Activated T-cell treated with anti-CD3 and anti-CD28 coated beads for 48 hours (primary cell): ENCODE results near the gene KRT9.
"Not testable (repeated sequence)": the region's sequence is repeated elsewhere in the genome, so short reads cannot be mapped to it uniquely, and the experiment has no call there.

Experiments used
- DNase-seq: peaks from one replicate; pipeline ENCODE4 v3.0.0-alpha.2; 2020; ENCODE audit warnings: low read depth

The KRT9 gene, protein sequence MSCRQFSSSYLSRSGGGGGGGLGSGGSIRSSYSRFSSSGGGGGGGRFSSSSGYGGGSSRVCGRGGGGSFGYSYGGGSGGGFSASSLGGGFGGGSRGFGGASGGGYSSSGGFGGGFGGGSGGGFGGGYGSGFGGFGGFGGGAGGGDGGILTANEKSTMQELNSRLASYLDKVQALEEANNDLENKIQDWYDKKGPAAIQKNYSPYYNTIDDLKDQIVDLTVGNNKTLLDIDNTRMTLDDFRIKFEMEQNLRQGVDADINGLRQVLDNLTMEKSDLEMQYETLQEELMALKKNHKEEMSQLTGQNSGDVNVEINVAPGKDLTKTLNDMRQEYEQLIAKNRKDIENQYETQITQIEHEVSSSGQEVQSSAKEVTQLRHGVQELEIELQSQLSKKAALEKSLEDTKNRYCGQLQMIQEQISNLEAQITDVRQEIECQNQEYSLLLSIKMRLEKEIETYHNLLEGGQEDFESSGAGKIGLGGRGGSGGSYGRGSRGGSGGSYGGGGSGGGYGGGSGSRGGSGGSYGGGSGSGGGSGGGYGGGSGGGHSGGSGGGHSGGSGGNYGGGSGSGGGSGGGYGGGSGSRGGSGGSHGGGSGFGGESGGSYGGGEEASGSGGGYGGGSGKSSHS

DNA sequence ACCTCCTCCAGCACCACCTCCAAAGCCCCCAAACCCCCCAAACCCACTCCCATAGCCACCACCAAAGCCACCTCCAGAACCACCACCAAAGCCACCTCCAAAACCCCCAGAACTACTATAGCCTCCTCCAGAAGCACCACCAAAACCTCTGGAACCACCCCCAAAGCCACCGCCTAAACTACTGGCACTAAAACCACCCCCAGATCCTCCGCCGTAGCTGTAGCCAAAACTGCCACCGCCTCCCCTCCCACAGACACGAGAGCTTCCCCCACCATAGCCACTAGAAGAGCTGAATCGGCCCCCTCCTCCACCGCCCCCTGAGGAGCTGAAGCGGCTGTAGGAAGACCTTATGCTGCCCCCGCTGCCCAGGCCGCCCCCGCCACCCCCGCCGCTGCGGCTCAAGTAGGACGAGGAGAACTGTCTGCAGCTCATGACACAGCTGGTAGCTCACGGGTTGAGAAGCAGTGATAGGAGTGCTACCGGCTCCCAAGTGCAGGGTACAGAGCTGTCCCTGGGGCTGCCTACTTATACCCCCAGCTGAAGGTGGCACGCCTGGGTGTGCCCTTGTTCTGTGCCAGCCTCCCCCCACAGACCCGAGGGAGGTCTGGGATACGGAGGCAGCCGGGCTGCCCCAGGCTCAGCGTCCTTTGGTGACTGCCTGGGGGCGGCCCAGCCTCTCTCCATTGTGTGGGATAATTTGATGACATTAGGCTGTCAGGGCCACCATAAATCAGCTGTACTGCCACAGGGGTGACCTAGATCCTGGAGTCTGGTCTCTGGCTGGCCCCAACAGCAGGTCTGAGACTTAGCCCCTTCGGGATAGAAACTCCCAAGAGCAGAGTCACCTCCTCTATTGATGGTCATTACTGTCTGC lies at the start of gene KRT9:
Gene KRT9 (minus strand): TSS at position 499 of the 874 bp plus-strand sequence. CDS start 67 bp downstream, at position 432.
- no peak for DNase-seq

DNA sequence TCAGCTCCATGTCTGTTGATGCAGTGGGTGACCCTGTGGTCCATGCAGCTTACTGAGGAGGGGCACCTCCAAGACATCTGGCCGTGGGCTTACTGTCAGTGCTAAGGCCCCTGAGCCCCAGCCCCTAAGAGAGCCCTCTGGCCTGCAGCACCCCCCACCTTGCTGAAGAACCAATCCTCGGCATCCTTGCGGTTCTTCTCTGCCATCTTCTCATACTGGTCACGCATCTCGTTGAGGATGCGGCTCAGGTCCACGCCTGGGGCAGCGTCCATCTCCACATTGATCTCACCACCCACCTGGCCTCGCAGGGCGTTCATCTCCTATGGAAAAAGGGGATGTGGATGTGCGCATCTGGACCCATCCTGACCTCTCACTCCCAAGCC lies 49.6 kb upstream of the KRT9 start:
- DNase-seq = not testable (repeated sequence)

DNA sequence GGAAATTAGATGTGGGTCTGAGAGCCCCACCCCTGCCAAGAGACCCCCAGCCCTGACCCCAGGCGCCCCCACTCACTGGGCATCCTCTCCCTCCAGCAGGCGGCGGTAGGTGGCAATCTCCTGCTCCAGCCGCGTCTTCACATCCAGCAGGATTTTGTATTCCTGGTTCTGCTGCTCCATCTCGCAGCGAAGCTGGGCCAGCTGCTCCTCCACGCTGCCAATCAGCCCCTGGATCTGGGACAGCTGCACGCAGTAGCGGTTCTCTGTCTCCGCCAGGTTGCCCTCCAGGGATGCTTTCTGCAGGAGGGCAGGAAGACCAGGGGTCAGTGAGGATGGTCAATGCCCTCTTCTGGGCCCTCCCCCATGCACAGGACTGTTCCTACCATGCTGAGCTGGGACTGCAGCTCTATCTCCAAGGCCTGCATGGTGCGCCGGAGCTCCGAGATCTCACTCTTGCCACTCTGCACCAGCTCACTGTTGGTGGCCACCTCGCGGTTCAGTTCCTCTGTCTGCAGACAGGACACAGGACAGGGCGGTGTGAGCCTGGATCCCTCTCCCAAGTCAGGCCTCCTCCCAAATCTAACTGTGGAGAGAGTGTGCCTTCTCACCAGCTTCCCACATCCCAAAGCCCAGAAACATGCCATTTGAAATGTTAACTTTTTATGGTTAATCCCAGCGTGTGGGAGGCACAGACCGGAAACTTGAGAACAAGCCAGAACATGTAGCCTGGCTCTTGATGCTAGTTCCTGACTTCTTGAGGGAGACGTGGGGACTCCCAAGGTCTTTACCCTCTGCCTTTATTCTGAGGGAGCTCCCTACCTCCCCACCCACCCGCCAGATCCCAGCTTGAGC lies 49.0 kb upstream of the KRT9 start:
- no peak for DNase-seq

DNA sequence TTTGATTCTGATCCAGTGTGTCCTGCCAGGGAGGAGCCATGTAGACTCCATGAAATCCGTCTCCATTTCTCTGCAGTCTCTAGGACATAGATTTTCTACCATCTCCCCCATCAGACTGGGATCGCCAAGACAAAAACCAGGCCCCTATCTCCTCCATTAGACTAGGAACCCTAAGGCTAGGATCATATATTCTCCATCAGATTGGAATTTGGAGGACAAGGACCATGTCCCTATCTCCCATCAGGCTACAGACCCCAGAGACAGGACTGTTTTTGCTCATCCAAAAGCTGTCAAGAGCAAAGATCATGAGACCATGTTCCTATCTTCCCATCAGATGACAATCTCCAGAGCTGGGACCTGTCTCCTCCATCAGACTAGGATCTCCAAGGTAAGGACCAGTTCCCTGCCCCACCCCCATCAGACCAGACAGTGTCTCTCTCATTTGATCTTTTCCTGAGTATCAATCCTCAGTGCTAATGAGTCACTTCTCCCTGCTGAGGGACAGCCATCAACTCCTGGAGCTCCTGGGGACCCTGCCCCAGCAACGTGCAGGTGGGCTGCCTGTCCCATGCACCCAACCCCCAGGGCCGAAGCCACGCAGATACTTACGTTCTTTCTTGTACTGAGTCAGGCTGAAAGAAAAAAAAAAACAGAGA lies 48.2 kb upstream of the KRT9 start:
- not testable (repeated sequence) for DNase-seq

DNA sequence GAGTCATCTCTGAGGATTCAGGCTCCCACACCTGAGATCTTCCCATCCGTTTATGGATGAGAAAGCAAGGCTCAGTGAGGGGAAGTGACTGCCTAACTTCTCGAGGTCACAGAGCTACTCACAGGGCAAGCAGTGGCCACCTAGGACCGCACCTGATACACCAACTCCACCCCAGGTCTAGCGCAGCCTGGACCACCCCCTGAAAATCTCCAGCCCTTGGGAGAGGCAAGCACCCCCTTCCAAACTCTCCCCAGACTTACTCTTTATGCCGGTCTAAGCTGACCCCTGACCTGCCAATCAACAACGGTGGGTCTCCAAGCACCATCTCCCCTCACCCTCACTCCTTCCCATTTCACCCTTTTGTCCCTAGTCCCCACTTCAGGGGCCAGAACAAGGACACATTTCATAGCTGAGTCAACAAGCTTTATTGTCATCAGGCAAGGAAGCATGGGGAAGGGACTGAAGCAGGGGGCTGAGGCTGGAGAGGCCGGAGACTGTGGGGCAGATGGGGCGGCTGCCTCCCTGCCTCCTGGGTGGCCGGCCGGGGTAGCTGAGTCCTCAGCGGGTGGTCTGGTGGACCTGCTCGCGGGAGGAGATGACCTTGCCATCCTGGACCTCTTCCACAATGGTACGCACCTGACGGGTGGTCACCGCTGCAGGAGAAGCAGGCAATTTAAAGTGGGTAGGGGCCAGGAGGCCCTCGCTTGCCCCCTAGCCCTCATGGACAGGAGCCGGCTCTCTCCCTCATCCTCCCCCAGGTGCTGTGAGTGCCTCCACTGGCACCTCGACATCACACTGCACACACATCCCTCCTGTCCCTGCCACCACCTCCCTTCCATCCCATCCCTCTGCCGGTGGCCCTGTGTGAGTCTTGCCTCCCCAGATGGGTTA lies 47.4 kb upstream of the KRT9 start:
- DNase-seq = no peak

DNA sequence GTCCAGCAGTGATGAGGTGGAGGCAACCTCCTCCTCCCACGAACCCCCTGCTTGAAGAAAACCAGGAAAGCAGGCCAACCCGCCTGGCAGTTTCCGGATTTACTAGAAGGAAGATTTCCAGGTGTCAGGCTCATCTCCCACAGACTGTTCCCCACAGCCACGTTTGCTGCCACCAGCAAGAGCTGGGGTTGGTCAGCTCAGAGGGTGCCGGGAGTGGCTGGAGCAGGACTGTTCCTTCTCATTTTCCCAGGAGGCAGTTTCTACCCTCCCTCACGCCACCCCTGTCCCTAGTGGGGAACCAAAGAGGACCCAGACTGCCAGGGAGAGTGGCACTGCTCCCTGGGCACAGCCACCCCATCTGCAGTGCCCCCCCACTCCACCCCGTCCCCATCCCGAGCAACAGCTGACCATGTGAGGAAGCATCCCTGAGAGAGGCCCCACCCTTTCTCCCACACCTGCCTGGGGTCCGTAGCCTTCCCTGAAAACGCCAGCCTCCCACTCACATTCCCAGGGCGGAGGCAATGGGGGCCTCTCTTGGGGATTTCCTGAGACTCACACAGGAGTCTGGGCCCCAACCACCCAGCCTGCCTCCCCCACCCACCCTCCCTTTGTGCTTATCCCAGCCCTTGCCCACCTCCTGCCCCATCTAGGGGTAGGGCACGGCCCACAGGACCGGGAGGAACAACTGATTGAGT lies 46.6 kb upstream of the KRT9 start:
- no peak for DNase-seq

DNA sequence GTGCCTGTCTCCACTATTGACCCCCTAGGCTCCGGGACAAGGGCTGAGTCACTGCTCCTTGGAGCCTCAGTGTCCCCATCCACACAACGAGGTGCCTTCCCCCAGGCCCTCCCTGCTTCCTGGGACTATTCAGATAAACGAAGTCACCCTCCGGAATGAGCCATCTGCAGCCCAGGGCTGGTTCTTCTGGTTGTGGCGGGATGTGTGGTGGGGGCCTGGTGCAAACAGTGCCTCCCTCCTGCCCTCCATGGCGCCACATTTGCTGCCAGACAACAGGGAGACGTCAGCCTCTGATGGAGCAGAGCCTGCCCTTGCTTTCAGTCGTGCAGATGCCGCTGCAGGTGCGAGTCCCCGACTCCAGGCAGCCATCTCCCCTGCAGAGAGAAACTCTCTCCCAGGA lies 45.8 kb upstream of the KRT9 start:
- DNase-seq = no peak

DNA sequence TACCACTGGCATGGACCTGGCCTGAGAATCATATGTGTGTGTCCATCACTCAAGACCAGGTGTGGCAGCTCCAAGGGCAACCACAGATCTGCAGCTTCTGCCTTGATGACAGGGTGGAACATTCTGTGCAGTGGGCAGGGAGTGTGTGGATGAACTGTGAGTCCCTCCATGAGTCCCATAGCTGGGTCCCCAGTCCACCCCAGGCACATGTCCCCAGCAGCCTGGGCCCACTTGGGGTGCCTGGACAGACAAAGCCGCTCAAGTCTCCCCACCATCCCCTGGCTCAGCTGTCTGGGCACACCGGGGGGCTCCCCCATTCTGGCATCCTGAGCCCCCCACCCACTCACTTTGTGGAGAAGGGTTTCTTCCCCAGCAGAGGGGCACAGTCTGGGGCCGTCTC lies 45.3 kb upstream of the KRT9 start:
- no peak for DNase-seq

DNA sequence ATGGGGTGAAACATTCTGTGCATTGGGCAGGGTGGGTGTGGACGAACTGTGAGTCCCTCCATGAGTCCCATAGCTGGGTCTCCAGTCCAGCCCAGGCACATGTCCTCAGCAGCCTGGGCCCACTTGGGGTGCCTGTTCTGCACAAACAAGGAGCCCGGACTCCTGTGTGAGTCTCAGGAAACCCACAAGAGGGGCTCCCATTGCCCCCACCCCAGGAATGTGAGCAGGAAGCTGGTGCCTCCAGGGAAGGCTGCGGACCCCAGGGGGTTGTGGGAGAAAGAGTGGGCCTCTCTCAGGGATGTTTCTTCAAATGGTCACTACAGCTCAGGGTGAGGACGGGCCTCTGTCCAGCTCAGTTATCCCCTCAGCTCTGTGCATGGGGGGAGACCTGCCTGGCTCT lies 44.6 kb upstream of the KRT9 start:
- not testable (repeated sequence) for DNase-seq

DNA sequence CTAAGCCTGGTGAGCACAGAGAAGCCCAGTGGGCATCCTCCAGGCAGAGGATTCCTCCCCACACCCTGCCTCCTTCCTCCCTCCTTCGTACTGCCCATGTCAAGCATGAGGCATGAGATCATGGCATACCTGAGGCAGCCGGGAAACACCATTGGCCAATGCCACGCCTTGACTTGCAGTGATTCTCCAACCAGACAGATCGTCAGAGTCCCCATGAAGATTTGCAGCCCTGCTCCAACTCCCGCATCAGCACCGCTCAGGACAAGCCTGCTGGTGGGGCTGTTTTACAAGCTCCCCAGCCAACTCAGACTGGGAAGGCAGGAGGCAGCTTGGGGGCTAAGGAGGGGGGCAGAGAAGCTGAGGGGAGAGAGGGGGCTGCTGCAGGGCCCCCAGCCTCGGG lies 43.6 kb upstream of the KRT9 start:
- no peak for DNase-seq

DNA sequence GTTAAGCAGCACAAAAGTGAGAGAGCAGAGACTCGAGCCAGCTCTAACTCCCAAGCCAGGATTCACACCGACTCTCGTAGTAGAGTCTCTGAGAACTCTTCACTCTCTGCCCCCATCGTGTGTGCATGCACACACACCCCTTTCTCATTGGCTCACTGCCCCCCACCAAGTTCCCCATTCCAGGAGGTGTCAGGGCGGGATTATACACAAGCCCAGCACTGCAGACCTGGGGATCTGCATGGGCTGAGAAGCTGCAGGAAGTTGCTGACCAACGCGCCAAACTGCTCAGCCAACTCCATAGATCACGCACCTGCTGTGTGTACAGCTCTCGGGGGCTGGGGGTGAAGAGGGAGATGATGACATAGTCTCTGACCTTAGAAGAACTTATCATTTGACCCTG lies 42.9 kb upstream of the KRT9 start:
- DNase-seq = not testable (repeated sequence)

DNA sequence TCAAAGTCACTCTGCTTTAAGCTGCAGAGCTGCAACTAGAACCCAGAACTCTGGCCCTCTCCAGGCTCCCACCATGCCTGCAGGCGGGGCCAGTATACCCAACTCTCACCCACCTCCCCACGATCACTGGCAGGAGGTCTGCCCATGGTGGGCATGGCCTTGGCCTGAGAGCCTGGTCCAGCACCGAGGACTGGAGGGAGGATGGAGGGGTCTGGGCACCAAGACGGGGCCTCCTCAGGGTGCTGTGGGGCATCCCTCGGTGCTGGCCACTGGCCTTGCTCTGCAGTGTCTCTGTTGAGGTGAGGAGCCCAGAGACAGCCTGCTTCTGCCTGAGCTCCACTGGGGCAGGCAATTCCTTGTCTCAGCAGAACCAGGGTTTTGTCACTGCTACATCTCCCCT lies 42.2 kb upstream of the KRT9 start:
- DNase-seq = no peak

DNA sequence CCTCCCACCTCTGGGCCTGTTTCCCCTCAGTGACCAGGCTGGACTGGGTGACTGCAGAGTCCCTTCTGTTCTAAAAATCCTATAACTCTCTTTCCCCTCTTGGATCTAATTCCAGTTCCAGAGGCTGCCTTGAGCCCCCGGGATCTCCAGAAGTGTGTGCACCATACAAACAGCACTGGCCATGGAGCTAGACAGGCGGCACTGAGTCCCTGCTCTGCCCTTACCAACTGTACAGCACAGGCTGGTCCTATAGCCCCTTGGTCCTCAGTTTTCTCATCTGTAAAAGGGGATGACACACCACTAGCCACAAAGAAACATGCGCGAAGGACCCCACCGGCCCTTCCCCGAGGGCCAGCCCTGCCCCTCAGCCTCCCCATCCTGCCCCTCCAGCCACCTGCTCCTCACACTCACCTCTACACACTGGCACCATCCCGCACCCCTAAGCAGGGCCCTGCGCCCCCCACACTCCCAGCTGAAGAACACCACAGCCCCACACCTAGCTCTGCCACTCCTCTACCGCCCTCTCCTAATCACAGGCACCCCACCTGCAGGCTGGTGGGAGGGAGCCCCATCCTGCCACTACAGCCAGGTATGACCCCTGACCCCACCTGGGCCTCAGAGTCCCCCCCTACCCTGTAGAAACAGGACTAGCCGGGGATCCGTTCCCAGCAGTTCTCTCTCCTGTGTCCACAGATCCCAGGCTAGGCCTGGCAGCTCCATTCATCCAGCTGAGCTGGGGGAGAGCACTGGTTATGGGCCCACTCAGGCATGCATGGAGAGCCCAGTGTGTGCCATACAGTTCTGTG lies 41.6 kb upstream of the KRT9 start:
- DNase-seq = no peak

DNA sequence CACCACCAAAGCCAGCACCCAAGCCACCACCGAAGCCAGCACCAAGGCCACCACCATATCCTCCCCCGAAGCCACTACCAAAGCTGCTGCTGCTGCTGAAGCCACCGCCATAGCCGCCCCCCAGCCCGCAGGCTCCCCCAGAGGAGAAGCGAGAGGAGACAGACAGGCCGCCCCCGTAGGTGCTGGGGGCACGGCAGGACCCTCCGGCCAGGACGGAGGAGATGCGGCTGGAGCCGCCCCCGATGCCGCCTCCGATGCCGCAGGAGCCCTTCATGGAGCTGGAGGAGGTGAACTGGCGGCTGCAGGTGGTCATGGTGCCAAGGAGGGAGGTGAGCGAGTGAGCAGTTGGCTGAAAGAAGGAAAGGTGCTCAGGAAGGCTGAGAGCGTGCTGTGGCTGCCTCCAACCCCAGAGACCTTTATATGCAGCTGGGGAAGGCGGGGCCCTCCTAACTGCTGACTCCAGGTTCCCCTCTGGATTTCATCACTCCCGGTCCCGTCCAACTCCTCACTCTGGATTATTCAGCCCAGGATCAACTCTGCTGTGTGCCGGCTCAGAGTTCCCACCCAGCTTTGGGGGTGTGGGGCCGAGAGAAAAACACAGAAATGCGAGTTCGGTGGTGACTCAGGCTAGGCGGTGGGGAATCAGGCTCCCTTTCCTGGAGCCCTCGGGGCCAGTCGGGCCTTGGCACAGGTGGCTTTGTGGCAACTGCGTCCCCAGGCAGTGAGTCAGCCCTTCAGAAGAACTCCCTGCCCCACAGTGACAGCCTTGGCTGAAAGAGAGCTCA lies 40.7 kb upstream of the KRT9 start, which contains the start of gene KRT16:
Gene KRT16 (minus strand): TSS at position 392 of the 785 bp plus-strand sequence. CDS start 79 bp downstream, at position 313.
- not testable (repeated sequence) for DNase-seq

DNA sequence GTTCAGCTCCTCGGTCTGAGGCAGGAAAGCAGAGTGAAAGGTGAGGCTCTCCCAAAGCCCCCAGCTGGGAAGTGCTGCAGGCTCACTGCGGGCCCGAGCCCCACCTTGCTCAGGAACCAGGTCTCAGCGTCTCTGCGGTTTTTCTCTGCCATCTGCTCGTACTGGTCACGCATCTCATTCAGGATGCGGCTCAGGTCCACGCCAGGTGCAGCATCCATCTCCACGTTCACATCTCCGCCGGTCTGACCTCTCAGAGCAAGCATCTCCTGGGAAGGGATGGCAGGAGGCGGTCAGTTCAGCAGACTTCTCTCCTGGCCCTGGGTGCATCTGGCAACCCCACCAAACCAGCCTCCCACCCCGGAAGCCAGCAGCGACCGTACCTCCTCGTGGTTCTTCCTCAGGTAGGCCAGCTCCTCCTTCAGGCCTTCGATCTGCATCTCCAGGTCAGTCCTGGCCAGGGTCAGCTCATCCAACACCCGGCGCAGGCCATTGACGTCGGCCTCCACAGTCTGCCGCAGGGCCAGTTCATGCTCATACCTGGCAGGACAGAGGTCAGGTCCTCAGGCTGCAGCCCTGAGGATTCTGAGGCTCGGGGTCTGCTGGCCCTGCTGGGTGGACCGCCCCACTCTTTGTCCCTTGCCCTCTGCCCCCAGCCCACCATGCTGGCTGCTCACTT lies 39.2 kb upstream of the KRT9 start:
- DNase-seq = no peak

DNA sequence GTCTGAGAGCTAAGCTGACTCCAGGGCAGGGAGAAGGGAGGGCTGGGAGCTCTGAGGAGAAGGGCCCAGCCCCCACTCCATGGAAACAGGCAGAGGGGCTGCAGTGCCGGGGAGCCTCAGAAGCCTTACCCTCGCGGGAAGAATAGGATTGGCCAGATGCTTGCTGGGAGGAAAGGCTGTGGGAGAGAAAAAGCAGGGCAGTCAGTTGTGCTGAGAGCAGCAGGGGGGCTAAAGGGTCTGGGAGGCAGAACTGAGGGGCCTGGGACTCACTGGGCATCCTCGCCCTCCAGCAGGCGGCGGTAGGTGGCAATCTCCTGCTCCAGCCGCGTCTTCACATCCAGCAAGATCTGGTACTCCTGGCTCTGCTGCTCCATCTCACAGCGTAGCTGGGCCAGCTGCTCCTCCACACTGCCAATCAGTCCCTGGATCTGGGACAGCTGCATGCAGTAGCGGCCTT lies 38.2 kb upstream of the KRT9 start:
- not testable (repeated sequence) for DNase-seq

DNA sequence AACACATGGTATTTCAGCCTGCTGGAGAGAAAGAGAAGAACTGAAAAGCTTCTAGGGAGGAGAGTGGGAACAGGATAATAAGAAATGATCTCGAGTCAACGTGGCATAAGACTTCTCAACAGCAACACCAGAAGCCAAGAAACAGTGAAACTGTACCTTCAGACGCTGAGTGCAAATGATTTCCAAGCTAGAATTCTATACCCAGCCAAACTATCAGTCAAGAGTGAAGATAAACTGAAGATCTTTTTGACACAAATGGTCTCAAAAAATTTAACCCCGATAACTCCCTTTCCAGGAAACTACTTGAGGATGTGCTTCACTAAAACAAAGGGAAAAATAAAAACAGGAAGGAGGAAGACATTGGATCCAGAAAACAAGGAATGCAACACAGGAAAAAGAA lies 35.1 kb upstream of the KRT9 start:
- not testable (repeated sequence) for DNase-seq
